ENCODE measurements around the gene FBXW4.
A peak's percentile ranks its signal among the peaks of the same experiment; 100 is the strongest.

The FBXW4 gene

DNA sequence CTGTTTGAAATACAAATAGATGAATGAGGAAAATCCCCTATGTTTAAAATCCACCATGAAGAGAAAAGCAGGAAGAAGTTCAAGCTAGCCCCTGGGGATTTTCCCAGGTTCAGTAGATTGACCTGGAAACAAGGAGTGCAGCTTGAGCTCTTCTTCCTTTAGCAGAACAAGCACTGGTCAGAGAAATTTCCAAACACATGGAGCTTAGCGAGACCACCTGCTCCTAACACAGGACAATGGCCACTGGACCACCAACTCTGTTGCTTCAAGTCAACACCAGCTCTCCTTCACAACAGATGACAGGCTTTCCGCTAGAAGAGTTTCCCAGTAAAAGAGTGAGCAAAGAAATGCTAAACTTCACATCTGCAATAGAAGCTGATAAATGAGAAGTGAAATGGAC is 9.4 kb upstream of the FBXW4 start:
- DNase-seq (ENCODE audit: low spot score), result no peak
- no peak for FAIRE-seq

- DNase-seq (ENCODE audit: low spot score) (no peak), FAIRE-seq (no peak)
These were observed 1.7 kb upstream of the FBXW4 start for GRCh38 chr10:101696632-101697031.

DNA sequence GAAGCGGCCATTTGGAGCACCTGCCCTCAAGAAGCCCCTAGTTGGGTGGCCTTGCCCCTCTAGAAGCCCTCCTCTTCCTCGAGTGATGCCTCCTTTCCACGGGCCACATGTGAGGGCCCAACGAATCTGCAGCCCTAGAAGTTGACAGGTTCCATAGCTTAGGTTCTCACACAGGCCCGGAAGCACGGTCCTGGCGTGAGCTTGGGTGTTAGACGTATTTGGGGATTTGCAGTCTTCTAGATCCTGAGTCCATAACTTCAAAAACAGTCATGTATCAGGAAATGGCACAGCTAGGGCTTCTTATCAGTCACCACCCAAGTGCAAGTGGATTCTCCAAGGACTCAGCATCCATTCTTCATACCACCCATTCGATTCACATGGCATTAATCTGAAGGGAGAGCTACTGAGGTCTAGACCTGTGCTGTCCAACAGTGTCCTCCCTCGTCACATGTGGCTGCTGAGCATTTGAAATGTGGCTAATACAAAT is 477 bp upstream of the FBXW4 start:
- FAIRE-seq (no peak), DNase-seq (ENCODE audit: low spot score) (no peak)

- DNase-seq (ENCODE audit: low spot score) (peak; percentile 39), FAIRE-seq (no peak)
These were observed 844 bp downstream of the FBXW4 start for GRCh38 chr10:101693978-101694673.

DNA sequence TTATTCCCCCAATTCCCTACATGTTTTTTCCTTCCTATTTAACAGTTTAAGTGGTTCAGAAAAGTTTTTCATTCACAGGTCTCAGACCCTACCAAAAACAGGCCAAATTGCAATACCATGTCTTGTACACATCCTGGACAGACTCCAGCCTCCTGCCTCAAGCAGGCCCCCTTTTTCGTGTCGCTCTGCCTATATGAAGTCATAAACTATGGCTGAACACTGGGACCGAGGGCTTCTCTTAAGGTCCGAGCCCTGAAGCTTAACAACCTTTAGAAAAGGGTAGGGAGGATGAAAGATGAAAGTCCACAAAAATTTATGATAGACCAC is 1.4 kb downstream of the FBXW4 start:
- FAIRE-seq, result no peak
- DNase-seq (ENCODE audit: low spot score), result peak; percentile 35

- no peak for DNase-seq (ENCODE audit: low spot score)
- FAIRE-seq, result no peak
These were observed 3.9 kb downstream of the FBXW4 start for GRCh38 chr10:101691081-101691480.

- DNase-seq (ENCODE audit: low spot score), result no peak
- no peak for FAIRE-seq
These were observed 4.5 kb downstream of the FBXW4 start for GRCh38 chr10:101690461-101690860.

GRCh38 chr10:101687071-101687658 is 7.8 kb downstream of the FBXW4 start:
- no peak for DNase-seq (ENCODE audit: low spot score)

GRCh38 chr10:101686133-101686925 is 8.6 kb downstream of the FBXW4 start:
- no peak for FAIRE-seq
- DNase-seq (ENCODE audit: low spot score), result no peak

More at GRCh38 chr10:101687071-101687658, 7.8 kb downstream of the FBXW4 start:
- FAIRE-seq, result no peak

DNA sequence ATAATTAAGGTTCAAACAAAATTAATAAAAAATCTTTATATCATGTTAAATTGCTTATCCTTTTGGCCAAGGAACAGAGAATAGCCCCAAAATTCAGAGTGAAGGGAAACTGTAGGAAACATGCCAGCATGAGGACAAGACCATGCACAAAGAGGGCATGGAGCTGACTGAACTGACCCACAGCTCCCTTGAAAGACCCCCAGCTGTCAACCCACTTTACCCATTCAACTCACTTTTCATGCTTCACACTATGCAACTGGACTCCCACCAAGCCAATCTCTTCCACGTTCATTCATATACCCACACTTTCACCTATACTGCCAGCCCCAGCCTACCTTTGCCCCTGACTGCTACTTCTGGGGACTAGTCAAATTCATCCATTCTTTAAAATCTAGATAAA is 10.2 kb downstream of the FBXW4 start:
- DNase-seq (ENCODE audit: low spot score) (no peak), FAIRE-seq (no peak)

- no peak for FAIRE-seq
- no peak for DNase-seq (ENCODE audit: low spot score)
These were observed 11.7 kb downstream of the FBXW4 start for GRCh38 chr10:101683276-101683675.

- FAIRE-seq, result no peak
These were observed 12.7 kb downstream of the FBXW4 start for GRCh38 chr10:101682172-101682825.

DNA sequence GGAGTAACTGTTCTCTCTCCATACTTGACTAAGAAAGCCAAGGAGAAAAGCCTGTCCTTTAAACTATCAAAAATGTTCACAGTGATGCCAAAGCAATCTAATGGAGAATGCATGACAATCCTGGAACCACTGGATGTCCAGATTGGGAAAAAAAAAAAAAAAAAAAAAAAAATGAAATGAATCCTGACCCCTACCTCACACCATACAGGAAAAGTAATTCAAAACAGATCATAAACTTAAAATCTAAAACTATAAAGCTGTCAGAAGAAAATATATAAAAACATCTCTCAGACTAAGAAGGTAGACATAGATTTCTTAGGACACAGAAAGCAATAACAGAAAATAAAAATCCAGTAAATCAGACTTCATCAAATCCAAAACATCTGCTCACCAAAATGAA is 18.4 kb downstream of the FBXW4 start:
- no peak for FAIRE-seq
- DNase-seq (ENCODE audit: low spot score), result no peak

More at GRCh38 chr10:101682172-101682825, 12.7 kb downstream of the FBXW4 start:
- no peak for DNase-seq (ENCODE audit: low spot score)

DNA sequence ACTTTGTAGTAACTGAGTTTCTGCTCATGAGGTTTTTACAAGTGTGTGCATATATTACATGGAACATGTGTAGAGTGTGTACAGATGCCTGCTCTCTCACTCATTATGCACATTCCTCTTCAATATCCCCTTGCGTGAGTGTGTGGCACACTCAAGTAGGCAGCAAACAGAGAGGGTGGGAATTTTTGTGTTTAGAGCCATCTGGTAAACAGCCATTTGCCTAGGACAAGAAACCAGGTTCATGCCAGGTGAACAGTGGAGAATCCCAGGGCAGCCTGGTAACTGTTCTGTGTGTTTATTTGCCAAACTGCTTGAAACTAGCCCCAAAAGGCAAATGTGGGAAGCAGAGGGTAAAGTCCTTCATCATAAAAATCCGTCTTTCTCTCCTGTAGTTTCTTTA is 19.9 kb downstream of the FBXW4 start:
- DNase-seq (ENCODE audit: low spot score), result no peak
- FAIRE-seq, result no peak

DNA sequence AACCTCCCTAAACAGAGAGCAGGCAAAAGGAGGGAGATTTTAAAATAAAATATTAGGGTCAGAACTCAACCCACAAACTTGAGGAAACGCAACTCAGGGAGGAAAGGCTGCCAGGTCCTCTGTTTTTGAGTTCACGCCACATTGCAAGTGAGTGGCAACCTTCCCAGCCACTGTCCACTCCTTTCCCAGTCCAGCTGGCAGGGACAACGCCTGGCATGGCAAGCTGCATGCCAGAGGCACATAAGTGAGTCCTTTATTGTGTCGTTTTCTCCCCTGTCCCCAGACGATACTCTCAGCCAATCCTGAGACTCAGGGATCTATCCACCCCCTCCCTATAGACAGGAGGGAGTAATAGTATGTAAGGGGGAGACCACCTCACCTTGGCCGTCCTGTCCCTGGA is 22.4 kb downstream of the FBXW4 start:
- DNase-seq (ENCODE audit: low spot score) (no peak), FAIRE-seq (no peak)

- FAIRE-seq (no peak), DNase-seq (ENCODE audit: low spot score) (no peak)
These were observed 23.5 kb downstream of the FBXW4 start for GRCh38 chr10:101671453-101671852.

DNA sequence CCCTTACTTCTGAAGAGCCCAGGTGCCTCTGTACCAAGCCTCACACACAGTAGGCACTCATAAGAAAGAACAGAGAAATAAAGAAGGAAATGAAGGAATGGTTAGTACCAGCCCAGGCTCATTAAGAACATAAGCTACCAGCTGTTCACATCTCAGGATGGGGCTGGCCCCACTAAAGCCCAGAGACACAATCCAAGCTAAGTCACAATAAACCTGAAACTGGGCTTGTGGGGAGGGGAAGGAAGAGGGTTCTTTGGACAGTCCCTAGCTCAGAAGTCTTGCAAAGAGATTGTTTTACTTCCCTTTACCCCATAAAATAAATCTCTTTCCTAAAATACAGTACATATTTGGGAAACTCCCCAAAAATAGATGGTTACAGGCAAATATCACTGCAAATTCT is 24.3 kb downstream of the FBXW4 start:
- no peak for FAIRE-seq
- DNase-seq (ENCODE audit: low spot score), result no peak

DNA sequence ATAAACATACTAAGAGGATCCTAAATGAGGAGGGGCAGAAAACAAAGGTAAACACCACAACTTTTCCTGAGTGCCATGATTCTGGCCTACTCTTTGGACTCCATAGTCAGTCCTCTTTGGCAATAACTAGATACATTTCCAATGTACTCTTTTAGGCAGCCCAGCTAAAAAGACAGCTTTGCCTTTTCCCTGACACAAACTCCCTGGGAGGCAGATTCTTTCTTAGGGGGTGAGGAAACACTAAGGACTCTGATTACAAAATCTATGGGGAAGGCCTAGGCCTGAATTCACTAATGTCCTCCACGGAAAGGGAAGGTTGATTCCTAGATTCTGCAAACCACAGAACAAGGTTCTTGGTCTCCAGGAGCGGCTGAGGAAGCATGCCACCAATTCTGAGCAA is 25.8 kb downstream of the FBXW4 start:
- FAIRE-seq, result no peak
- DNase-seq (ENCODE audit: low spot score), result no peak

GRCh38 chr10:101668566-101668965 is 26.4 kb downstream of the FBXW4 start:
- no peak for DNase-seq (ENCODE audit: low spot score)
- no peak for FAIRE-seq

GRCh38 chr10:101666083-101666482 is 28.9 kb downstream of the FBXW4 start:
- DNase-seq (ENCODE audit: low spot score) (no peak), FAIRE-seq (no peak)

DNA sequence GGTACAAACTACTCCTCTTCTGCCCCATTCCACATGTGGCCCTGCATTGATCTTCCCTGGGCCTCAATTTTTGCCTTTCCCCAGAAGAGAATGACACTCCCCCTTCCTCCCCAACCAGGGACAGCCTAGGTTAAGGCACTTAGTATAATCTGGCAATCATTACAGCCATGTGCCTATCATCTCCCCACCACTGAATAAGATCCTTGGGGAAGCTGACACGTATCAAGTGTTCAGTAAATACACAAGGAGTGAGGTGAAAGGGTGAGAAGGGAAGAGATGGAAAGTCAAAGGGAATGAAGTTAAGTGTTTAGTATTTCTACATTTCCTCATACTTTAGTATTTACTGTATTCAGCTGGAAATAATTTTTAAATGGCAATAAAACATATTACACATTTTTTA is 31.9 kb downstream of the FBXW4 start:
- no peak for FAIRE-seq
- no peak for DNase-seq (ENCODE audit: low spot score)

GRCh38 chr10:101660256-101660655 is 34.7 kb downstream of the FBXW4 start:
- no peak for FAIRE-seq

More at GRCh38 chr10:101660256-101660655, 34.7 kb downstream of the FBXW4 start:
- DNase-seq (ENCODE audit: low spot score), result no peak

Data from RCC 7860 (cell line).